Thoracic aorta (tissue), 2 donors: ENCODE measurements around the gene TEX29. TPM values are rescaled to one million over a fixed set of nuclear protein-coding genes. Genes with fewer than 3 reads are reported as not detected.

Experiments used
- ATAC-seq: fragments of 150-250 bp; one replicate; pipeline ENCODE4 v1.8.0; 2017; ENCODE audit warnings: low read depth; ENCODE audit not compliant: insufficient number of reproducible peaks, low FRiP score
- DNase-seq: peaks from one replicate; pipeline ENCODE4 v3.0.0-alpha.2; 2020; ENCODE audit warnings: low spot score
- H3K27ac ChIP-seq, 2 donors: fragments of 200-600 bp; sonication (generic); 1 replicate in 1 of 2; 2 replicates in 1 of 2; pipeline ENCODE4 v1.5.1; 2016; ENCODE audit warnings: mild to moderate bottlenecking in 2 of 2, moderate library complexity in 2 of 2
- H3K27me3 ChIP-seq: fragments of 200-600 bp; sonication (generic); replicated peaks from 2 replicates; pipeline ENCODE4 v1.6.0; 2016; ENCODE audit warnings: mild to moderate bottlenecking; ENCODE audit not compliant: insufficient read depth
- H3K36me3 ChIP-seq: fragments of 200-600 bp; sonication (generic); one replicate; pipeline ENCODE4 v1.5.1; 2016
- H3K4me1 ChIP-seq, 2 donors: fragments of 200-600 bp; sonication (generic); 1 replicate in 1 of 2; 2 replicates in 1 of 2; pipeline versions ENCODE4 v1.5.1 to v1.6.0; 2016; ENCODE audit warnings: low read depth in 2 of 2, mild to moderate bottlenecking in 1 of 2; ENCODE audit not compliant: control insufficient read depth in 1 of 2
- H3K4me3 ChIP-seq: fragments of 200-600 bp; sonication (generic); 2 replicates; pipeline ENCODE4 v1.5.1; 2016; ENCODE audit warnings: mild to moderate bottlenecking
- H3K9me3 ChIP-seq: fragments of 200-600 bp; sonication (generic); 2 replicates; pipeline ENCODE4 v1.5.1; 2016
- total RNA-seq, 2 donors: library from RNA; depleted of rRNA; stranded (reverse); fragments of >200 nt; gene quantifications; one replicate each; pipeline versions ENCODE4 v1.1.0 to v1.2.3, GENCODE V29; 2016
- TF ChIP-seq, protein P1 (sequence below): fragments of 200-600 bp; sonication (generic); IDR thresholded peaks from one replicate; pipeline ENCODE4 v1.5.1; 2019; ENCODE audit warnings: antibody characterized with exemption

Gene TEX29
- total RNA-seq, 2 donors from 2014 or later = not detected

DNA sequence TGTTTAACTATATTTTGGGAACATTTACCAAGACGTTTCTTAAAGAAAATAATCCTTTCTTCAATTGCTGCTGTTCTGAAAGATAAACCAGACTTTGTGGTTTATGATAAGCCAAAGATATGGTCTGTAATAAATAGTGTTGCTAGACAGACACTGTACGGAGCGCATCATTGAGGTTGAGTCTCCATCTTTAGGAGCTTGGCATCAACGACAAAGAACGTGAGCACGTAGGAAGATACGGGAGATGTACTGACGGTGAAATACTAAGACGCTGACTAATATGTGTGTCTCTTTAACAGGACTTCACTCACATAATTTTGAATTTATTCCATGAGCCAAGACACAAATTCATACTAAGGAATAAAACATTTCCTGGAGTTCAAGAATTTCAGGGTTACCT, 16.2 kb downstream of the TEX29 start:
- ATAC-seq (no peak), DNase-seq (no peak)
- H3K27ac ChIP-seq = no peak overlapping the region
- no peaks in the 10 kb centered on the region for H3K27me3 ChIP-seq
- TF ChIP-seq, protein P1, sequence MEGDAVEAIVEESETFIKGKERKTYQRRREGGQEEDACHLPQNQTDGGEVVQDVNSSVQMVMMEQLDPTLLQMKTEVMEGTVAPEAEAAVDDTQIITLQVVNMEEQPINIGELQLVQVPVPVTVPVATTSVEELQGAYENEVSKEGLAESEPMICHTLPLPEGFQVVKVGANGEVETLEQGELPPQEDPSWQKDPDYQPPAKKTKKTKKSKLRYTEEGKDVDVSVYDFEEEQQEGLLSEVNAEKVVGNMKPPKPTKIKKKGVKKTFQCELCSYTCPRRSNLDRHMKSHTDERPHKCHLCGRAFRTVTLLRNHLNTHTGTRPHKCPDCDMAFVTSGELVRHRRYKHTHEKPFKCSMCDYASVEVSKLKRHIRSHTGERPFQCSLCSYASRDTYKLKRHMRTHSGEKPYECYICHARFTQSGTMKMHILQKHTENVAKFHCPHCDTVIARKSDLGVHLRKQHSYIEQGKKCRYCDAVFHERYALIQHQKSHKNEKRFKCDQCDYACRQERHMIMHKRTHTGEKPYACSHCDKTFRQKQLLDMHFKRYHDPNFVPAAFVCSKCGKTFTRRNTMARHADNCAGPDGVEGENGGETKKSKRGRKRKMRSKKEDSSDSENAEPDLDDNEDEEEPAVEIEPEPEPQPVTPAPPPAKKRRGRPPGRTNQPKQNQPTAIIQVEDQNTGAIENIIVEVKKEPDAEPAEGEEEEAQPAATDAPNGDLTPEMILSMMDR = no peak
- no peaks in the 10 kb centered on the region for H3K9me3 ChIP-seq
- H3K4me1 ChIP-seq = no peaks in the 10 kb centered on the region
- H3K4me3 ChIP-seq = no peak overlapping the region
- no peaks in the 10 kb centered on the region for H3K36me3 ChIP-seq

DNA sequence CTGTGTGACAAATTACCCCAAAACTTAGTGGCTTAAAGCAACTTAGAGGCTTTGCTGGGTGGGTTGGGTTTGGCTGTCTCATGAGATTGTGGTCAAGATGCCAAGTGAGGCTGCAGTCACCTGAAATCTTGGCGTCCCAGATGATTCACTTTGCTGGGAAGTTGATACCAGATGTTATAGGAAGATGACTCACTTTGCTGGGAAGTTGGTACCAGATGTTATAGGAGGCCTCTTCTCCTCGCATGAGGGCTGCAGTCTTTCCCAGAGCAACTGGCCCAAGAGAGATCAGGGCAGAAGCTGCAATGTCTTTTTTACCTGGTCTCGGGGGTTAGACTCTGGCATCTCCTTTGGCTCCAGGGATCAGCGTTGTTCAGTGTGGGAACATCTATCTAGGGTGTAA, 16.8 kb downstream of the TEX29 start:
- Histone ChIP-seq H3K4me1 (no peaks in the 10 kb centered on the region), H3K36me3 (no peaks in the 10 kb centered on the region), H3K27ac (no peak overlapping the region), H3K9me3 (no peaks in the 10 kb centered on the region), H3K4me3 (no peak overlapping the region), H3K27me3 (no peaks in the 10 kb centered on the region)
- no peak for DNase-seq
- ATAC-seq = no peak
- TF ChIP-seq, protein P1 = no peak

DNA sequence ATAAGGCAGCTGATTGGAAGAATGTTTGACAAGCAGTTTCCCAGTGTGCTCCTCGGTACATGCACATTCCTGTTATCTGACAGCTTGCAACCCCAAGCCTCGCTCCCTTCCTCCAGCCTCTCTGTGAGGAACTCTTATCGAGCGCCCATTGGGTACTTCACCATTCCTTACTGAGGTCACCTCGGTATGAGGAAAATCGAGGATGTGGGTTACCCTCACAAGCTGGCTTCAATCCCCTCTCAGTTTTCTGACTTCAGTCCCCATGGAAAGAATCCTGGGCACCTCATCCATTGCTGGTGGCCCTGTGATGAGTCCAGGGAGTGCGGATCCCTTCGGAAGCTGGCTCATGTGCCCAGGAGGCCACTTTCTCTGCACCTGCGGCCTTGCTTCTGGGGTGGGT, 17.3 kb downstream of the TEX29 start:
- Histone ChIP-seq H3K9me3 (no peaks in the 10 kb centered on the region), H3K27me3 (no peaks in the 10 kb centered on the region), H3K36me3 (no peaks in the 10 kb centered on the region), H3K4me1 (no peaks in the 10 kb centered on the region), H3K27ac (no peak overlapping the region), H3K4me3 (no peak overlapping the region)
- ATAC-seq (no peak), DNase-seq (no peak)
- TF ChIP-seq, protein P1 = no peak

DNA sequence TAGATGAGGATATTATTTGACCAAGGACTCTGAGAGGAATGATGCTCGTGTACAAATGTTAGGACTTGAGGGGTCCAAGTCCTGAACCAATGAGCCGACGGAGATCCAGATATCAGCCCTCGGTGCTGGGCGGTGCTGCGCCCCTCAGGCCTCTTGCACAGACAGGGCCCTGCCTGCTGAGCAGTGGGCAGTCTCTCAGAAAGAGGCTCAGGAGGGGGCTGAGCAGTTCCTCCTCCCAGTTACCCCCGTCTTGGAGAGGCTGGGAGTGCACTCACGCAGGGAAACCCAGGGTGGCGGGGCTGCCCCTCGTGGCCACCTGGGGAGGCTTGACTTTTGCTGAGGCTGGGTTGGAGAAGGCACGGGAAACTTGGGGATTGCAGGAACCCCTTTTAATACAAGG, 18.4 kb downstream of the TEX29 start:
- Histone ChIP-seq H3K4me3 (no peak overlapping the region), H3K27ac (no peak overlapping the region), H3K27me3 (no peaks in the 10 kb centered on the region), H3K36me3 (no peaks in the 10 kb centered on the region), H3K4me1 (no peaks in the 10 kb centered on the region), H3K9me3 (no peaks in the 10 kb centered on the region)
- DNase-seq = no peak
- ATAC-seq = no peak
- TF ChIP-seq, protein P1 = no peak

DNA sequence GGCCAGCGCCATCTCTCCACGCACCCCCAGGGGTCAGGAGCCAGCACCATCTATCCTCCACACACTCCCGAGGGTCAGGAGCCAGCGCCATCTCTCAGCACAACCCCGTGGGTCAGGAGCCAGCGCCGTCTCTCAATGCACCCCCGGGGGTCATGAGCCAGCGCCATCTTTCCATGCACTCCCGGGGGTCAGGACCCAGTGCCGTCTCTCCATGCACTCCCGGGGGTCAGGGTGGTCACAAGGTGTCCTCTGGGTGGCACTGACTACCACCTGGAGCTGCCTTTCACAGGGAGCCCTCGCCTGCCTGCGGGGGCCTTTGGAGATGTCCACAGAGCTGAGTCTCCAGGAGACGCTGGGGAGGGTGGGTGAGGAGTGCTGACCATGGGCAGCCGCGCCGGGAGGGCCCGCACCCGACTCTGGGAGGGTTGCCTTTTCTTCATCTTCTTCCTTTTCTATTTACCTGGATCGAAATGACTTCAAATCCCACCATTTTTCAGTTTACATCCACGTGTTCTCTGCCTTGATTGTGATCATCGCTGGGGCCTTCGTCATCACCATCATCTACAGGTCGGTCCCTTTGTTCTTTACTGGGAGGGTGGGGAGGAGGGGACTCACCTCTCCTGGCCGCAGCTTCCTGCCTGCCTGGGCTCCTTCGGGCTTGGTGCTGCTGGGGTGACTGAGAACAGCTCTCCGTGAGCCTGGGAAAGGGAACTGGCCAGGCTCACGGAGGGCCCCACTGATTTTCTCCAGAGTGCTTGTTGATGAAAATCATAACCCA, 19.1 kb downstream of the TEX29 start:
- no peak overlapping the region for H3K27ac ChIP-seq
- no peak for ATAC-seq
- no peak overlapping the region for H3K4me3 ChIP-seq
- H3K36me3 ChIP-seq = no peaks in the 10 kb centered on the region
- H3K4me1 ChIP-seq = no peaks in the 10 kb centered on the region
- H3K27me3 ChIP-seq = no peaks in the 10 kb centered on the region
- DNase-seq = no peak
- TF ChIP-seq, protein P1 = no peak
- H3K9me3 ChIP-seq = no peaks in the 10 kb centered on the region
